Measurements from ENCODE around the gene WWOX. TPM values are rescaled to one million over a fixed set of nuclear protein-coding genes. Genes with fewer than 3 reads are reported as not detected.

Gene WWOX
- total RNA-seq, 1 donor: 8.2 TPM

DNA sequence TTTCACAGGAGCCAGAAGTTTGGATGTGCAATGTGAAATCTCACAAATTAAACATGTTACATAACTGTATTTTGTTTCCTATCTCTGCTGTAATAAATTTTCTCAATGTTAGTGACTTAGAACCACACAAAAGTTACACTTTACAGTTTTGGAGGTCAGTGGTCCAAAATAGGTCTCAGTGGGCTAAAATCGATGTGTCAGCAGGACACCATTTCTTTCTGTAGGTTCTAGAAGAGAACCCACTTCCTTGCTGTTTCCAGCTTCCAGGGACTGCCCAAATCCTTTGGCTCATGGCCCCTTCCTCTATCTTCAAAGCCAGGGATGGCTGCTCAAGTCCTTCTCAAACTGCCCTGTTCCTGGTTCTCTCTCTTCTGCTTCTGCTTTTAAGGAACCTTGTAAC, 252.7 kb downstream of the WWOX start:
- DNase-seq (ENCODE audit: low read depth): no peak
- TF ChIP-seq, protein P1, sequence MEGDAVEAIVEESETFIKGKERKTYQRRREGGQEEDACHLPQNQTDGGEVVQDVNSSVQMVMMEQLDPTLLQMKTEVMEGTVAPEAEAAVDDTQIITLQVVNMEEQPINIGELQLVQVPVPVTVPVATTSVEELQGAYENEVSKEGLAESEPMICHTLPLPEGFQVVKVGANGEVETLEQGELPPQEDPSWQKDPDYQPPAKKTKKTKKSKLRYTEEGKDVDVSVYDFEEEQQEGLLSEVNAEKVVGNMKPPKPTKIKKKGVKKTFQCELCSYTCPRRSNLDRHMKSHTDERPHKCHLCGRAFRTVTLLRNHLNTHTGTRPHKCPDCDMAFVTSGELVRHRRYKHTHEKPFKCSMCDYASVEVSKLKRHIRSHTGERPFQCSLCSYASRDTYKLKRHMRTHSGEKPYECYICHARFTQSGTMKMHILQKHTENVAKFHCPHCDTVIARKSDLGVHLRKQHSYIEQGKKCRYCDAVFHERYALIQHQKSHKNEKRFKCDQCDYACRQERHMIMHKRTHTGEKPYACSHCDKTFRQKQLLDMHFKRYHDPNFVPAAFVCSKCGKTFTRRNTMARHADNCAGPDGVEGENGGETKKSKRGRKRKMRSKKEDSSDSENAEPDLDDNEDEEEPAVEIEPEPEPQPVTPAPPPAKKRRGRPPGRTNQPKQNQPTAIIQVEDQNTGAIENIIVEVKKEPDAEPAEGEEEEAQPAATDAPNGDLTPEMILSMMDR (IDR thresholded peaks at IDR 0.05; ENCODE audit: insufficient read depth, low read depth, low read length): no peak
- no peak overlapping the region for H3K4me3 ChIP-seq (ENCODE audit: low read depth, low read length)

DNA sequence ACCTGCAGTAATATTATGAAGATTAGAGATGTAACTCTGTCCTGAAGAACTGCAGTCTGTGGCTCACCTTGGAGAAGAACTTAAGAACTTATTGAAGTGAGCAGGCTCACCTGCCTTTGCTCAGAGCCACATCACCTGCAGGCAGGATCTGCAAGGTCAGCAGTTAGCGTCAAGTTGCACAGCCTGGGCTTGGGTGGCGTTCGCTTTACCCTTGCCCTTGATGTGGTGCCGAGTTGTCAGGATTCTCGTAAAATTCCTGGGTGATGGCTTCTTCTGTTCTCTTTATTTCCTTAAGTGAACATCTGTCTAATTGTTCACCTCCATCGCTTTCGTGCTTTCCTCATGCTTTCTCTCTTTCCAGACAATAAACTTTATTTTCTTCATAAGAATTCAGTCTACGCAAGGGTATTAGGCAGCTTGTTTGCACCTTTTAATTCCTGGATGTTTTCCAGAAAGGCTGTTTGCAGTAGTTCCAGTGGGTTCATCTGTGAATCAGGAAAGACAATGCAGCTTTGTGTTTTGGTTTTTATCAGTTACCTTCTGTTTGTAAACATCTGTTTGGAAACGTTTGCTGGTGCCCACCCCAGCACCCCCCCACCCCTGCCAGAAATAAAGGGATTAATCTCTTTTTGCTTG, 254.3 kb downstream of the WWOX start:
- TF ChIP-seq, protein P1 (IDR thresholded peaks at IDR 0.05; ENCODE audit: insufficient read depth, low read depth, low read length): no peak
- no peak overlapping the region for H3K4me3 ChIP-seq (ENCODE audit: low read depth, low read length)
- DNase-seq (ENCODE audit: low read depth): no peak

DNA sequence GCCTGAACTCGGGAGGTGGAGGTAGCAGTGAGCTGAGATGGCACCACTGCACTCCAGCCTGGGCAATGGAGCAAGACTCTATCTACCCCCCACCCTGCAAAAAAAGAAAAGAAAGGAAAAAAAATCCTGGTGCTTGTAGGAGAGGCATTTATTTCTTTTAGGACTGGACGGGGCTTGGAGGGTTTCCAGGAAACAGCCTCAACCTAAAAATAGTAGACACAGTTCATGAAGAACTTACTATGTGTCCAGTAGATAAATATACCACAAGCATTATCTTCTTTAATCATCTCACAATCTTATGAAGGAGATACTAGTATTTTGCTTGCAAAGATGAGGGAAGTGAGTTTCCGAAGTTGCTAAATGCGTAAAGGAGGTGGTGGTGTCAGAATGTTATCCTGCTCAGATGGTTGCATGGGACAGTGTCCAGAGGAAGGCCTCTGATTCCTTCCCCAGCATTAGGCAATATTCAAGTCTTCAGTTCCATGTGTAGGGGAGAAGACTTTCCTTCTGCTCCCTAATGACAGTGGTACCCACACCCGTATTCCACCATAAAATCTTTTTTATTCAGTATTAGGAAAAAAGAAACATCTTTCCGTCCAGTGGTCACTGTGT, 263.2 kb downstream of the WWOX start:
- peak; percentile 51 for DNase-seq (ENCODE audit: low read depth)
- H3K4me3 ChIP-seq (ENCODE audit: low read depth, low read length): no peak overlapping the region
- TF ChIP-seq, protein P1 (IDR thresholded peaks at IDR 0.05; ENCODE audit: insufficient read depth, low read depth, low read length): no peak

DNA sequence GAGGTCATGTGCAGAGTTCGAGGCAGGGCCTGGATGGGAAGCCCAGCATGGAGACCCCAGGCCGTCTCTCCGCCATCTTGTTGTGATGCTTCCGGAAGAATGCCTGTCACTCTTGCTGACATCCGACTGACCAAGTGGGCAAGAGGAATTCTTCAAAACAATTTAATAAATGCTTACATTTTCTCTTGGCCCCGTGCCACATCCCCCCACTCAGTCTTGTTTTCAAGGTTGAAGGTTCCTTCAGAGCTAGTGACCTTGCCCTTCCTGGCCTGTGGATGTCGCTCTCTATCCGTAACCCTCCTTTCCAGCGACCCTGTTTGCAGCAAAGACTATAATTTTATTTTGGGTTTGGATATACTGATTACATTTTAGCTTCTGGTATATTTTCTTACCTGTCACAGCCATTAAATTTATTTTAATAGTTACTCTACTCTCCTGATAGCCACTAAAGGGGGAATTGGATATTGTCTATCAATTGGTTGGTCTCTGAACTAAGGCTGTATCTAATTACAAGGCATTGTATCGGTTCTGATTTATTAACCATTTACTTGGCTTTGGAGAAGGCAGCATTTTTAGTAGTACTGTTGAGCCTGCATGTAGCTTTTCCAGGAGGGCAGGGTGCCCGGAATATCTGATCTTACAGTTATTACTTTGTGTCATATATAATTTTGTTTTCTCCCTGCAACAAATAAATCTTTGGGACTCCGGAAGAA, 264.5 kb downstream of the WWOX start:
- TF ChIP-seq, protein P1 (IDR thresholded peaks at IDR 0.05; ENCODE audit: insufficient read depth, low read depth, low read length): no peak
- no peak overlapping the region for H3K4me3 ChIP-seq (ENCODE audit: low read depth, low read length)
- DNase-seq (ENCODE audit: low read depth): no peak

DNA sequence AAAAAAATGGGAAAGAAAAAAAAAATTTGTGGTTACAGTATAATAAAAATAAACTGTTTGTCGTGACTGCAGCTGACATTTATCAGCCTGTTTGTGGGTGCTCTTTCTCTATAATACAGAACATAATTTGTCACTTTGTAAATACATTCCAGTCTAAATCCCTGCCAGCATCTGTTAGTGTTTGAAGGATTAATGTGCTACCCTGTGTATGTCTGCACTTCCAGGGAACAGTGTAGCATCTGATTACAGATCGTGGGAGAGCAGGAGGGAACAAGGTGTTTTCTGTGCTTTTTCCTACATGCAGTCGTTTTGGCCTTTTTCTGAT, 265.1 kb downstream of the WWOX start:
- peak; percentile 84 for DNase-seq (ENCODE audit: low read depth)
- no peak overlapping the region for H3K4me3 ChIP-seq (ENCODE audit: low read depth, low read length)
- TF ChIP-seq, protein P1 (IDR thresholded peaks at IDR 0.05; ENCODE audit: insufficient read depth, low read depth, low read length): no peak

DNA sequence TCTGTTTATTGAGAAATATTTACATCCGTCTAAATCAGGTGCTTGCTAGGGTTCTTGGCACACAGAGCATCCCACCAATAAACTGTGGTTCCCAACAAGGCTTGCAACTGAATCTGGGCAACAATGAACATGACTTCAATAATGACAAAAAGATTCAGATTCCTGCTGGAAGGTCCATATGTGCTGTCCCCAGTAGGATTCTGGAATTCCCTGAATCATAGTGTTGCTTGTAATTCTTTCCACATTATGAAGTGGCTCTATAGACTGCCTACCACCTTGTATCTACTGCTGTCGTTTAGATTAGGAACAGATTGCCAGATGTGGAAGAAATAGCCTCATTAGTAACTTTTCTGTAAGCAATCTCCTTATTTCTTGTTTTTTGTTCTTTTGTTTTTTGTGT, 265.9 kb downstream of the WWOX start:
- H3K4me3 ChIP-seq (ENCODE audit: low read depth, low read length): no peak overlapping the region
- DNase-seq (ENCODE audit: low read depth): peak; percentile 39
- TF ChIP-seq, protein P1 (IDR thresholded peaks at IDR 0.05; ENCODE audit: insufficient read depth, low read depth, low read length): no peak
